K562 treated with DMSO at 1 percent for 48 hours (cell line): ENCODE results near the gene GNB1L. TPM values are rescaled to one million over a fixed set of nuclear protein-coding genes. Genes with fewer than 3 reads are reported as not detected.

ENCODE experiments used
- total RNA-seq: library from RNA; unstranded; fragments of 300-600 nt; gene quantifications from 2 replicates; pipeline ENCODE4 v1.2.3, GENCODE V29; 2022; ENCODE audit warnings: low replicate concordance; ENCODE audit errors: extremely low read depth

The GNB1L gene, protein sequence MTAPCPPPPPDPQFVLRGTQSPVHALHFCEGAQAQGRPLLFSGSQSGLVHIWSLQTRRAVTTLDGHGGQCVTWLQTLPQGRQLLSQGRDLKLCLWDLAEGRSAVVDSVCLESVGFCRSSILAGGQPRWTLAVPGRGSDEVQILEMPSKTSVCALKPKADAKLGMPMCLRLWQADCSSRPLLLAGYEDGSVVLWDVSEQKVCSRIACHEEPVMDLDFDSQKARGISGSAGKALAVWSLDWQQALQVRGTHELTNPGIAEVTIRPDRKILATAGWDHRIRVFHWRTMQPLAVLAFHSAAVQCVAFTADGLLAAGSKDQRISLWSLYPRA
- not detected in 2 replicates for total RNA-seq

DNA sequence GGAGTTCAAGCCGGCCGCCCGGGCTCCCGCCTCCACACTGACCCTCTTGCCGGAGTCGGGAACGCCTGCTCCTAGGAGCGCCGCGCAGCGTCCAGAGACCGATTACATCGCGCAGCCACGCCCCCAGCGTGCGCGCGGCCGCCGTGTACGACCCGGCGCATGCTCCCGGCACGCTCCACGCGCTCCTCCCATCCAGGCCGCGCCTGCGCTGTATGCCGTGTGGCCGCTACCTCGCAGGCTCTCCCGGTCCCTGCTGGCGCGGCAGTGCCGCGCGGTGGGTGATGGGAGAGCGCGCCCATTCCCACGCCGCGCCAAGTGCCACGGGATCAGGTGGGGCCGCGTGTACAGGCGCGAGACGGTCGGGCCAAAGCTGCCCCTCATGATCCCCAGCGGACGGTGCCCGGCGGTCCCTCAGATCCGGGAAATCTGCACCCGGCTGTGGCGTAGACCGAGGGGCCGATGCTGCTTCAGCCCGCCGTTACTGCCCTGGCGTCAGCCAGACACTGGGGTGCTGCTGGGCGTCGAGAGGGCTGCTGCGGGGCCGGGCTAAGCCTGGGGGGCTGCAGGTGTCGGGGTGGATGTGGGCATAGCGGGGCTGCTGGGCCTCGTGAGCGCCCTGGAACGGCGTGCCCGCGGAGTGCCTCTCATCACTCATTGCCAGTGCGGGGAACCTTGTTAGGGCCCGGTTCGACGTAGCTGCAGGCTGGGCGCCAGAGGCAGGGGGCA, at the start of gene GNB1L, which contains the start of gene RTL10:
TSS of gene GNB1L (minus strand) at position 97 of the 726 bp plus-strand sequence. CDS start 33,519 bp downstream, outside the sequence.
TSS of gene RTL10 (minus strand) at position 97 of the 726 bp plus-strand sequence. CDS start 2,613 bp downstream, outside the sequence.

DNA sequence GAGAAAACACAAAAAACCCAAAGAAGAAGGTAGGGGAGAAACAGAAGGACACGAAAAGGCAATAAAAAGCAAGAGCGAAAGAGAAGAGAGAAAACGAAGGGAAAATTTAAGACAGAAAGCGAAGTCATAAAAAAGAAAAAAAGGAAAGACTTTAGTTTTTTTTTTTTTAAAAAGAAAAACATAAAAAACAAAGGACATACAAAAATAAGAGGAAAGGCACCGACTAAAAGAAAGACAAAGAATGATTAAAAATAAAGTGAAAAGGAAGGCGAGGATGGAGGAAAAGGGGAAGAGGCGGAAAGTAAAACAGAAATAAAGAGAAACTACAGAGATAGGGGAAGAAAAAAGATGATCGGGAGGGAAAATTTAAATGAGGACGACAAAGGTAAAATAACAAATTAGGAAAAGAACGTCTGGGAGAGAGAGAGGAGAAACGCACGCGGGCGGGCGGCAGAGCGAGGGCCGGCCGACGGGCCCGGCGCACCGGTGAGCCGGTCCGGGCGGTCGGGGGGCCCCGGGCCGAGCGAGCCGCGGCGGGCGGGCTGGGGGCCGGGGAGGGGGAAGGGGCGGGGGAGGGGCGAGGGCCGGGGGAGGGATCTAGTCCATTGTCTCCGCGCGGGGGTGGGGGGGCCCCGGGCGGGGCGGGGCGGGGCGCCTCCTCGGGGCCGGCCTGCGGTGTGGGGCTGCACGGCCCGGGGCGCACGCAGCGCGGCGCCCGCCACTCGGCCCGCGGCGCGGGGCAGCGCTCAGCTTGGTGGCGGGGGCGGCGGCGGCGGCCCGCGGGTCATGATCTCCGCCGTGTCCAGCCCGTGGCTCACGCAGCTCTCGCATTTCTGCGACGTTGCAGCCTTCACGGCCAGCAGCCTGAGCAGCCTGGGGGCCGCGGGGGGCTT, 94.4 kb downstream of the GNB1L start, which contains the start of gene TBX1:
TSS of gene TBX1 (plus strand) at position 721 of the 893 bp plus-strand sequence. CDS start at position 787, 66 bp downstream.

Other genes starting within 250 kb of the GNB1L start
- gene SEPTIN5, start 140.4 kb downstream of the GNB1L start, total RNA-seq: 177 TPM in 1 of 2 replicates, not detected in the other
- not detected in 2 replicates for gene GP1BB, start 131.3 kb downstream of the GNB1L start, total RNA-seq
- not detected in 2 replicates for gene TBX1, start 94.1 kb downstream of the GNB1L start, total RNA-seq
- gene RTL10, start within 50 bp of the GNB1L start, total RNA-seq: not detected in 2 replicates
- not detected in 2 replicates for gene COMT, start 86.9 kb upstream of the GNB1L start, total RNA-seq
- not detected in 2 replicates for gene TXNRD2, start 86.9 kb upstream of the GNB1L start, total RNA-seq
- gene ARVCF, start 161.9 kb upstream of the GNB1L start, total RNA-seq: 142 TPM in 1 of 2 replicates, not detected in the other
- not detected in 2 replicates for gene TANGO2, start 166.2 kb upstream of the GNB1L start, total RNA-seq
- gene DGCR8, start 225.4 kb upstream of the GNB1L start, total RNA-seq: not detected in 2 replicates